Gastroesophageal sphincter (tissue), 4 donors: ENCODE results near the gene TMC1. TPM values are rescaled to one million over a fixed set of nuclear protein-coding genes. Genes with fewer than 3 reads are reported as not detected.
"Not testable (repeated sequence)": the region's sequence is repeated elsewhere in the genome, so short reads cannot be mapped to it uniquely, and the experiment has no call there.

Experiments used
- ATAC-seq: fragments of 150-250 bp; one replicate; pipeline ENCODE4 v1.9.1; 2016; ENCODE audit warnings: mild to moderate bottlenecking, moderate library complexity
- H3K27ac ChIP-seq, 4 donors: fragments of 200-600 bp; sonication (generic) in 3 of 4; 1 replicate in 3 of 4; 2 replicates in 1 of 4; pipeline ENCODE4 v1.5.1; 2016 to 2019
- H3K27me3 ChIP-seq: fragments of 200-600 bp; sonication (generic); one replicate; pipeline ENCODE4 v1.5.1; 2019
- H3K36me3 ChIP-seq, 2 donors: fragments of 200-600 bp; sonication (generic); one replicate each; pipeline ENCODE4 v1.5.1; 2019; ENCODE audit warnings: control low read depth in 1 of 2
- H3K4me1 ChIP-seq, 3 donors: fragments of 200-600 bp; sonication (generic); 1 replicate in 2 of 3; 2 replicates in 1 of 3; pipeline ENCODE4 v1.5.1; 2016 to 2019; ENCODE audit warnings: control low read depth in 2 of 3
- H3K4me3 ChIP-seq, 2 donors: fragments of 200-600 bp; sonication (generic); one replicate each; pipeline ENCODE4 v1.5.1; 2019; ENCODE audit warnings: mild to moderate bottlenecking in 1 of 2, moderate library complexity in 1 of 2
- H3K9me3 ChIP-seq, 3 donors: fragments of 200-600 bp; sonication (generic); one replicate each; pipeline ENCODE4 v1.5.1; 2017 to 2019; ENCODE audit warnings: control low read depth in 2 of 3
- EP300 ChIP-seq: sonication (generic); formaldehyde crosslinking; IDR thresholded peaks from one replicate; pipeline ENCODE4 v1.6.1; 2017; ENCODE audit warnings: antibody characterized with exemption, mild to moderate bottlenecking
- POLR2A ChIP-seq, 2 donors: fragments of 450-650 bp; IDR thresholded peaks; one replicate each; pipeline ENCODE4 v1.6.1; 2017; ENCODE audit warnings: antibody characterized with exemption in 2 of 2, mild to moderate bottlenecking in 2 of 2, moderate library complexity in 1 of 2
- POLR2AphosphoS5 ChIP-seq: sonication (generic); formaldehyde crosslinking; IDR thresholded peaks from one replicate; pipeline ENCODE4 v1.6.1; 2017; ENCODE audit warnings: antibody characterized with exemption
- WGBS, 2 donors: methylation state at CpG; one replicate each; pipeline ENCODE4 v1.1.5; 2018; ENCODE audit warnings: low coverage in 1 of 2; 5-methylcytosine and 5-hydroxymethylcytosine counted together
- total RNA-seq, 4 donors: library from RNA; depleted of rRNA; stranded (reverse); fragments of >200 nt; gene quantifications; one replicate each; pipeline ENCODE4 v1.1.0, GENCODE V29; 2016
- TF ChIP-seq, protein P1 (sequence below), 4 experiments: fragments of 200-600 bp in 2 of 4; fragments of 450-650 bp in 2 of 4; sonication (generic) in 1 of 4; IDR thresholded peaks; one replicate each; pipeline ENCODE4 v1.5.1; 2017 to 2019; ENCODE audit warnings: antibody characterized with exemption in 4 of 4, mild to moderate bottlenecking in 2 of 4, moderate library complexity in 2 of 4

TMC1 gene
- total RNA-seq, 4 donors from 2014 or later: not detected

DNA sequence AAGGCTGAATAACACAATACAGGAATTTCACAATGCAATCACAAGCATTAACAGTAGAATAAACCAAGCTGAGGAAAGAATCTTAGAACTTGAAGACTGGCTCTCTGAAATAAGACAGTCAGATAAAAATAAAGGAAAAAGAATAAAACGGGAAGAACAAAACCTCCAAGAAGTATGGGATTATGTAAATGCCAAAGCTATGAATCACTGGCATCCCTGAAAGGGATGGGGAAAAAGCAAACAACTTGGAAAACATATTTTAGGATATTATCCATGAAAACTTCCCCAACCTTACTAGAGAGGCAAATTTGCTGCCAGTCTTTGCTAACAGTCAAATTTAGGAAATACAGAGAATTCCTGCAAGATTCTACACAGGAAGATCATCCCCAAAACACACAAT, 273.5 kb downstream of the TMC1 start:
- H3K9me3 ChIP-seq: peaks cover 0 to 35% (median 0%) of the 10 kb centered on the region in 3 donors
- no peaks in the 10 kb centered on the region for H3K27me3 ChIP-seq
- no peak for TF ChIP-seq EP300
- TF ChIP-seq POLR2AphosphoS5: no peak
- TF ChIP-seq, protein P1, sequence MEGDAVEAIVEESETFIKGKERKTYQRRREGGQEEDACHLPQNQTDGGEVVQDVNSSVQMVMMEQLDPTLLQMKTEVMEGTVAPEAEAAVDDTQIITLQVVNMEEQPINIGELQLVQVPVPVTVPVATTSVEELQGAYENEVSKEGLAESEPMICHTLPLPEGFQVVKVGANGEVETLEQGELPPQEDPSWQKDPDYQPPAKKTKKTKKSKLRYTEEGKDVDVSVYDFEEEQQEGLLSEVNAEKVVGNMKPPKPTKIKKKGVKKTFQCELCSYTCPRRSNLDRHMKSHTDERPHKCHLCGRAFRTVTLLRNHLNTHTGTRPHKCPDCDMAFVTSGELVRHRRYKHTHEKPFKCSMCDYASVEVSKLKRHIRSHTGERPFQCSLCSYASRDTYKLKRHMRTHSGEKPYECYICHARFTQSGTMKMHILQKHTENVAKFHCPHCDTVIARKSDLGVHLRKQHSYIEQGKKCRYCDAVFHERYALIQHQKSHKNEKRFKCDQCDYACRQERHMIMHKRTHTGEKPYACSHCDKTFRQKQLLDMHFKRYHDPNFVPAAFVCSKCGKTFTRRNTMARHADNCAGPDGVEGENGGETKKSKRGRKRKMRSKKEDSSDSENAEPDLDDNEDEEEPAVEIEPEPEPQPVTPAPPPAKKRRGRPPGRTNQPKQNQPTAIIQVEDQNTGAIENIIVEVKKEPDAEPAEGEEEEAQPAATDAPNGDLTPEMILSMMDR (IDR thresholded peaks at IDR 0.05): no peak
- TF ChIP-seq POLR2A (IDR thresholded peaks at IDR 0.05): no peak
- WGBS, 2 donors: 83 to 93% methylated on average over 1 of the region's 1 CpG
- no peak overlapping the region for H3K4me3 ChIP-seq
- no peak for ATAC-seq
- no peaks in the 10 kb centered on the region for H3K4me1 ChIP-seq
- no peaks in the 10 kb centered on the region for H3K36me3 ChIP-seq
- no peak overlapping the region for H3K27ac ChIP-seq

DNA sequence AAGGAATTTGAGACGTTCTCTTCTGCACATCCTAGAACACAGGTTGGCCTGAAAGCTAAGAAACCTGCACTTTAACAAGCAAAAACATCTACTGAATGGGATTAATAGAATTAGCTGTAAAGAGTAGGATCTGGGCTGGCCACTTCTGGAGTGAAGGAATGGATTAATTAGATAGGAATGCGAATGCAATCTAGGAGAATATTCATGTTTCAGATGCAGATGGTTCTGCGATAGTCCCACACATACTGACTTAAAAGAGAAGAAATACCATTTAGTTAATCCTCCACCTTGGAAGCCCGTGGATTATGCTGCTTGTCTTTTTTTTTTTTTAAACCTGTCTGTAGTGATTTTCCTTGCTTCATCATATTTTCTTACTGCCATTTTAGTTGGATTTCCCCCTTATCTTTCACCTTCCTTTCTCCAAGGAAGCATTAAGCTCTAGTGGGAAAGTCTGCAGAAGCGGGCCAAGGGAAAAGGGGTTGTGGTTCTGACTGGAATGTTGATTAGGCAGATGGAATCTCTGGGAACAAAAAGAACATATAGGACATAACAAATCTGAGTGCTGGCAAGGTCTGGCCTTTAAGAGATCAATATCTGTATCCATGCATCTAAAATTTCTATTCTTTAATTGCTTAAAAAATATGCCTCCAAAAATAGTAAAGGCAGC, 279.1 kb downstream of the TMC1 start:
- Histone ChIP-seq H3K4me3 (no peak overlapping the region), H3K27ac (no peak overlapping the region), H3K4me1 (no peaks in the 10 kb centered on the region), H3K27me3 (no peaks in the 10 kb centered on the region), H3K9me3 (peaks cover 0 to 28% (median 0%) of the 10 kb centered on the region in 3 donors), H3K36me3 (no peaks in the 10 kb centered on the region)
- ATAC-seq: no peak
- WGBS, 2 donors: 69 to 78% methylated on average over 4 to 5 of the region's 5 CpGs
- TF ChIP-seq POLR2A (IDR thresholded peaks at IDR 0.05) (no peak), POLR2AphosphoS5 (no peak), EP300 (no peak)
- TF ChIP-seq, protein P1 (IDR thresholded peaks at IDR 0.05): no peak

DNA sequence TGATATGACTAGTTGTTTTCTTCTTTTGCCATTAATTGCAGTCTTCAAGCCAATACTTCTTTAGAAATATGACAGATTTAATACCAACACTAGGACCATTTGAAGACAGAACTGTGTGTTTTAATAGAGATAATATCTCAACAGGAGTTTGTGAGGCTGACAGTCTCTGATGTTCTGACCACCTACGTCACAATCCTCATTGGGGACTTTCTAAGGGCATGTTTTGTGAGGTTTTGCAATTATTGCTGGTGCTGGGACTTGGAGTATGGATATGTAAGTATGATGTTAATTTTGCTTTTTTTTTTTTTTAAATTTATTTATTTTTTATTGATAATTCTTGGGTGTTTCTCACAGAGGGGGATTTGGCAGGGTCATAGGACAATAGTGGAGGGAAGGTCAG, 283.8 kb downstream of the TMC1 start:
- ATAC-seq: no peak
- Histone ChIP-seq H3K9me3 (peaks cover 0 to 6% (median 0%) of the 10 kb centered on the region in 3 donors), H3K27me3 (no peaks in the 10 kb centered on the region), H3K4me3 (no peak overlapping the region), H3K4me1 (no peaks in the 10 kb centered on the region), H3K36me3 (no peaks in the 10 kb centered on the region), H3K27ac (no peak overlapping the region)
- TF ChIP-seq POLR2A (IDR thresholded peaks at IDR 0.05) (no peak), EP300 (no peak)
- TF ChIP-seq, protein P1 (IDR thresholded peaks at IDR 0.05): no peak
- WGBS, 2 donors: 68 to 71% methylated on average over 1 of the region's 1 CpG

DNA sequence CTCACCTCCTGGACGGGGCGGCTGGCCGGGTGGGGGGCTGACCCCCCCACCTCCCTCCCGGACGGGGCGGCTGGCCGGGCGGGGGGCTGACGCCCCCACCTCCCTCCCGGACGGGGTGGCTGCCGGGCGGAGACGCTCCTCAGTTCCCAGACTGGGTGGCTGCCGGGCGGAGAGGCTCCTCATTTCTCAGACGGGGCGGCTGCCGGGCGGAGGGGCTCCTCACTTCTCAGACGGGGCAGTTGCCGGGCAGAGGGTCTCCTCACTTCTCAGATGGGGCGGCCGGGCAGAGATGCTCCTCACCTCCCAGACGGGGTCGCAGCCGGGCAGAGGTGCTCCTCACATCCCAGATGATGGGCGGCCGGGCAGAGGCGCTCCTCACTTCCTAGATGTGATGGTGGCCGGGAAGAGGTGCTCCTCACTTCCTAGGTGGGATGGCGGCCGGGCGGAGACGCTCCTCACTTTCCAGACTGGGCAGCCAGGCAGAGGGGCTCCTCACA, 285.0 kb downstream of the TMC1 start:
- not testable (repeated sequence) for H3K27me3 ChIP-seq, H3K9me3 ChIP-seq, H3K4me1 ChIP-seq, ATAC-seq, H3K36me3 ChIP-seq, H3K27ac ChIP-seq, H3K4me3 ChIP-seq
- no CpG with 5 or more reads among the region's 35 CpGs for WGBS, 2 donors

DNA sequence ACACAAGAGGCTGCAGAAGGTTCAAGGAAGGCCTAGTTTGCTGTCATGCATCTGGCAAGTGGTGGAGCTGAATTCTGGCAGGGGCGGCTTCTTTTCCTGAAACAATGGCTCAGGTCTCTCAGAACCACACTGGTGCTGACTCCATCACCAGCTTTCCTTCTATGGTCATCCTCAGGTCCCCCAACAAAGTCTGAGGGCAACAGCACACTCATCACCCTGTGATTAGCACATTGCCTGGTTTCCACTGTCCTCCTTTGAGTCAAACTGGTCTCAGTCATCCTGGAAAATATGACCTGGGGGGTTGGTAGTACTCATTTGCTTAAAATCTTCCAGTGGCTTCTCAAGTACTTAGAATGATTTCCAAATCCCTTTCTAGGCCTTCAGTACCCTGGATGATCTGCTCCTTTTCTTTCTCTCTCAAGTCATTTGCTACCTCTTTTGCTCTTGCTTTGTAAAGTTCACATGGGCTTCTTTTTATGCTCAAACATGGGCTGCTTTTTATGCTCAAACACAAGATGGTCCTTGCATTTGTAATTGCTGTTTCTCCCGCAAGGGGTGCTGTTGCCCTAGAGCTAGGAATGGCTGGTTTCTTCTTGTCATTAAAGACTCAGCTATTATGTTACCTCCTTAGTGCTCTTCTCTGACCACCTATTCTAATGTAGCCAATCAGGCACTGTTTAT, 286.5 kb downstream of the TMC1 start:
- H3K9me3 ChIP-seq: peaks cover 0 to 6% (median 0%) of the 10 kb centered on the region in 3 donors
- WGBS, 2 donors: 94 to 100% methylated on average over 1 to 2 of the region's 2 CpGs
- no peaks in the 10 kb centered on the region for H3K36me3 ChIP-seq
- no peak overlapping the region for H3K27ac ChIP-seq
- H3K4me1 ChIP-seq: no peaks in the 10 kb centered on the region
- TF ChIP-seq EP300 (no peak), POLR2AphosphoS5 (no peak), POLR2A (IDR thresholded peaks at IDR 0.05) (no peak)
- TF ChIP-seq, protein P1 (IDR thresholded peaks at IDR 0.05): no peak
- ATAC-seq: no peak
- no peaks in the 10 kb centered on the region for H3K27me3 ChIP-seq
- no peak overlapping the region for H3K4me3 ChIP-seq
